Neural progenitor cell (in vitro differentiated cells): ENCODE data around the gene BPHL.

ENCODE experiments used
- CTCF ChIP-seq: fragments of 200-600 bp; sonication (generic); IDR thresholded peaks from 2 replicates; pipeline ENCODE4 v1.5.1; 2017; ENCODE audit warnings: antibody characterized with exemption, mild to moderate bottlenecking
- EZH2 ChIP-seq: fragments of 200-600 bp; sonication (generic); IDR thresholded peaks from 2 replicates; pipeline ENCODE4 v1.6.1; 2017; ENCODE audit warnings: antibody characterized with exemption, mild to moderate bottlenecking, moderate library complexity
- EZH2phosphoT487 ChIP-seq: fragments of 200-600 bp; sonication (generic); IDR thresholded peaks from 2 replicates; pipeline ENCODE4 v1.6.1; 2017; ENCODE audit warnings: antibody characterized with exemption

- no peak for TF ChIP-seq CTCF
- TF ChIP-seq EZH2: no peak
- no peak for TF ChIP-seq EZH2phosphoT487
These were observed 21.7 kb downstream of the BPHL start for GRCh38 chr6:3140201-3140600.
